ENCODE results near the gene TIMM13.

The TIMM13 gene

DNA sequence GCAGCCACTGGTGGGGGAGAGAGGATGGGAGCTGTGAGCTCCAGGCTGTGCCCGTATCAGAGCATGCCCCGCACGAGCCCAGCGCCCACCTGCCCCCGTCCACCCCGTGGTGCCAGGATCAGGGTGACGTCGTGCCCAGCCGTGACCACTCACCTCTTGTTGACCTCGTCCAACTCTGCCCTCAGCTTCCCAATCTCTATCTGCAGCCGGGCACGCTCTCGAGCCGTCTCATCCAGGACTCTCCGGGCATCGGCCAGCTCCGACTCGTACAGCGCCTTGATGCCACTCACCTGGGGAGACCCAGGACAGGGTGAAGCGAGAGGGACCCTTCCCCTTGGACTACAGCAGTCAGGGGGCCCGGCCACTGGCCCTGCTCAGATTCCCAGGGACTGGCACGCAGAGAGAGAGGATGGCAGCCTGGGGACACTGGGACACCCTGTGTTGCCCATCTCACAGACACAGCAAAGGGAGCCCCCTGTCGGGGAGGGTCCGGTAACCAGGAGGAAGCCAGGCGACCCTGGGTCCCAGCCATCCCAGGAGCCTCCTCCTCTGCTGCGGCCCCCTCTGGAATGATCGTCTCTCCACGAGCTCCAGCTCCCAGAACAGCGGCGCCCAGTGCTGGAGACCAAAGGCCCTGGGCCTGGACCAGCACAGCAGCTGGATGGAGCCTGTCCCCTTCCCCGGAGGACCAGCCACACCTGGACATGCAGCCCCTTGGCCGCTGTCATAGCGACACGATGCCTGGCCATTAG lies 17.0 kb upstream of the TIMM13 start:
- H3K4me3 ChIP-seq = no peak overlapping the region
- H3K9me3 ChIP-seq = no peaks in the 10 kb centered on the region
- no peaks in the 10 kb centered on the region for H3K27me3 ChIP-seq
- intact Hi-C loops (cut with DNase I; ENCODE audit: low total_unique reads) = no loop called here
- DNase-seq = no peak
- peaks cover 0 to 38% (median 19%) of the 10 kb centered on the region in 3 donors for H3K36me3 ChIP-seq
- no peaks in the 10 kb centered on the region for H3K4me1 ChIP-seq
- H3K27ac ChIP-seq = no peak overlapping the region
- TF ChIP-seq, protein P1, sequence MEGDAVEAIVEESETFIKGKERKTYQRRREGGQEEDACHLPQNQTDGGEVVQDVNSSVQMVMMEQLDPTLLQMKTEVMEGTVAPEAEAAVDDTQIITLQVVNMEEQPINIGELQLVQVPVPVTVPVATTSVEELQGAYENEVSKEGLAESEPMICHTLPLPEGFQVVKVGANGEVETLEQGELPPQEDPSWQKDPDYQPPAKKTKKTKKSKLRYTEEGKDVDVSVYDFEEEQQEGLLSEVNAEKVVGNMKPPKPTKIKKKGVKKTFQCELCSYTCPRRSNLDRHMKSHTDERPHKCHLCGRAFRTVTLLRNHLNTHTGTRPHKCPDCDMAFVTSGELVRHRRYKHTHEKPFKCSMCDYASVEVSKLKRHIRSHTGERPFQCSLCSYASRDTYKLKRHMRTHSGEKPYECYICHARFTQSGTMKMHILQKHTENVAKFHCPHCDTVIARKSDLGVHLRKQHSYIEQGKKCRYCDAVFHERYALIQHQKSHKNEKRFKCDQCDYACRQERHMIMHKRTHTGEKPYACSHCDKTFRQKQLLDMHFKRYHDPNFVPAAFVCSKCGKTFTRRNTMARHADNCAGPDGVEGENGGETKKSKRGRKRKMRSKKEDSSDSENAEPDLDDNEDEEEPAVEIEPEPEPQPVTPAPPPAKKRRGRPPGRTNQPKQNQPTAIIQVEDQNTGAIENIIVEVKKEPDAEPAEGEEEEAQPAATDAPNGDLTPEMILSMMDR (IDR thresholded peaks at IDR 0.05) = no peak

DNA sequence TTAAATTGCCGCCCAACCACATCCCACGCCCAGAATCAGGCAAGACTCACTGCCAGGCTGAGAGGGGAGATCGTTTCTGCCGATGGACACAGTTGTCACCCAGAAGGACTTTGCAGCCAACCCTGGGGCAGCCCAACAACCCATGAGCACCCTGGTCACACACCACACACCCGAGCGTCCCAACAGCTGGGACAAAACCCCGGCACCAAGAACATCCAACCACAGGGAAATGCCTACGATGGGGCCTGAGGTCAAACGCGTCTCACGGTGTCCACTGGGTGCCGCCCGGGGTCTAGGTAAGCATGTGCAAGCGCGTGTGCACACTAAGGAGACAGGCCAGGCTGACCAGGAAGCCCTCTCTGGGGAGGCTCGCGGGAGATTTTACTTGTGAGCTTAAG lies 16.4 kb upstream of the TIMM13 start:
- Histone ChIP-seq H3K4me1 (no peaks in the 10 kb centered on the region), H3K27ac (no peak overlapping the region), H3K36me3 (peaks cover 0 to 38% (median 19%) of the 10 kb centered on the region in 3 donors), H3K4me3 (no peak overlapping the region), H3K27me3 (no peaks in the 10 kb centered on the region), H3K9me3 (no peaks in the 10 kb centered on the region)
- no peak for DNase-seq
- TF ChIP-seq, protein P1 (IDR thresholded peaks at IDR 0.05) = no peak
- intact Hi-C loops (cut with DNase I; ENCODE audit: low total_unique reads) = no loop called here

DNA sequence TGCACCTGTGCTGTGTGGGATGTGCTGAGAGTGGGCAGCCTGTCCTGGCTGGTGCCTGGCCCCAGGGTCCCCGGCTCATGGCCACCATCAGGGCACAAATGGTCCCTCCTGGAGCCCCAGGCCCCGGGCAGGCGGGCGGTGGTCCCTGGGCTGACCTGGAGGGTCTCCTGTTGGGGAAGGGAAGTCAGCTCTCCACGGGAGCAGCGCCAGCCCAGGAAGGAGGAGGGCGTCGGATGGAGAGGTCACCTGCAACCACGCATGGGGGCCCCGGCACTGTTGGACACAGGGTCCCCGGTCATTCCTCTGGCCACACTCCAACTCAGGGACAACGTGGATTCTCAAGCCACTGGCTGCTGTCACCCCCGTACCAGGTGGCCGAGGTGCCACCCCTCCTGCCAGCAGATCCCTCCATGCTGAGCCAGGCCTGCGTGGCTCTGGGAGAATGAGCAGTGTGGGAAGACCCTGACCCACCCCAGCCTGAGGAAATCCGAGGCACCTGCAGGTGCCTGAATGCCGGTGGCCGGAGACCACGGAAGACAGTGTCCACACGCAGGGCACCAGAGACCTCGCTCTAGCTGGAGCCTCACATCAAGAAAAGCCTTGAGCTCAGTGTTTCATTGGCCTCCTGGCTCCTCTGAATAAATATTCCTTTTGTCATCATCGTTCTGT lies 15.9 kb upstream of the TIMM13 start:
- Histone ChIP-seq H3K9me3 (no peaks in the 10 kb centered on the region), H3K36me3 (peaks cover 0 to 42% (median 21%) of the 10 kb centered on the region in 3 donors), H3K4me1 (no peaks in the 10 kb centered on the region), H3K27me3 (no peaks in the 10 kb centered on the region), H3K4me3 (no peak overlapping the region), H3K27ac (no peak overlapping the region)
- DNase-seq = no peak
- intact Hi-C loops (cut with DNase I; ENCODE audit: low total_unique reads) = no loop called here
- TF ChIP-seq, protein P1 (IDR thresholded peaks at IDR 0.05) = no peak

DNA sequence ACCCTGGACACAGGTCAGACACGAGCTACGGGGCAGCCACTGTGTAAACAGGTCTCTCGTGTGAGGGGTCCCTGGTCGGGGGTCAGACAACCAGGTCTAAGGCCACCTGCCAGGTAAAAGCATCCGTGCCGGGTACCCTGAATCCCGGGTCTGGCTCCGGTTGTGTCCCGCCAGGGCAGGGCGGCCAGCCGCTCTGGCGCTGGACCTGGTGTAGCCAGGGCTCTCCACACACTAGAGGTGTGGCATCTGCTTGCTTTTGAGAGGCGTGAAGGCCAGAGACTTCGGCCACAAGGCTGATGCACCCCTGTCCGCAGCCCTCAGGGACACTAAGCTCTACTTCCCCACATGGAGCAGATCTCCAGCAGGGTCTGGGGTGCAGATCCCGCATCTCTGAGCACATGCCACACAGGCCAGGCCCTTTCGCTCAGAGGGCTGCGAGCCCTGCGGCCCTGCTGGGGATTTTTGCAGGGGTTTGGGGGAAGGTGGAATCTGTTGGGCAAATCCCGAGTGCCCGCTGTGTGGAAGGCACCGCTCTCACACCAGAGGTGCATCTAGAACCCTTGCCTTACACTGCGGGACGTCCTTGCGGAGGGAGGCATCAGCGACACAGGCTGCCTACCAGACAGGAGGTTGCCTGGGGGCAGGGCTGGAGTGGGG lies 13.8 kb upstream of the TIMM13 start:
- peaks cover 7 to 60% (median 33%) of the 10 kb centered on the region in 3 donors for H3K36me3 ChIP-seq
- TF ChIP-seq, protein P1 (IDR thresholded peaks at IDR 0.05) = no peak
- no peak overlapping the region for H3K27ac ChIP-seq
- H3K27me3 ChIP-seq = no peaks in the 10 kb centered on the region
- no peak for DNase-seq
- intact Hi-C loops (cut with DNase I; ENCODE audit: low total_unique reads) = no loop called here
- H3K9me3 ChIP-seq = no peaks in the 10 kb centered on the region
- no peaks in the 10 kb centered on the region for H3K4me1 ChIP-seq
- H3K4me3 ChIP-seq = no peak overlapping the region

DNA sequence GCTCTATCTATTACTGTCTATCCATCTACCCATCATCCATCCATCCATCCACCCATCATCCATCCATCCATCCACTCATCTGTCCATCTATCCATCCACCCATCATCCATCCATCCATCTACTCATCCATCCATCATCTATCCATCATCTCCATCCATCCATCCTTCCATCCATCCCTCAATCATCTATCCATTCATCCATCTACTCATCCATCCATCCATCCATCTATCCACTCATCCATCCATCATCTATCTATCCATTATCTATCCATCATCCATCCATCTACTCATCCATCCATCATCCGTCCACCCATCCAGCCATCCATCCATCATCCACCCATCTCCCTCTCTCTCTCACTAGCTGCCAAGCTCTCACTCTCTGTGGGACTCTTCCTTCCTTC lies 13.1 kb upstream of the TIMM13 start:
- DNase-seq = no peak
- TF ChIP-seq, protein P1 (IDR thresholded peaks at IDR 0.05) = no peak
- Histone ChIP-seq H3K9me3 (no peaks in the 10 kb centered on the region), H3K4me1 (no peaks in the 10 kb centered on the region), H3K27me3 (no peaks in the 10 kb centered on the region), H3K27ac (no peak overlapping the region), H3K36me3 (peaks cover 7 to 62% (median 33%) of the 10 kb centered on the region in 3 donors), H3K4me3 (no peak overlapping the region)
- intact Hi-C loops (cut with DNase I; ENCODE audit: low total_unique reads) = no loop called here

Measured in tibial artery (tissue), 4 donors.